Measurements from ENCODE around the gene SIRT2.

DNA sequence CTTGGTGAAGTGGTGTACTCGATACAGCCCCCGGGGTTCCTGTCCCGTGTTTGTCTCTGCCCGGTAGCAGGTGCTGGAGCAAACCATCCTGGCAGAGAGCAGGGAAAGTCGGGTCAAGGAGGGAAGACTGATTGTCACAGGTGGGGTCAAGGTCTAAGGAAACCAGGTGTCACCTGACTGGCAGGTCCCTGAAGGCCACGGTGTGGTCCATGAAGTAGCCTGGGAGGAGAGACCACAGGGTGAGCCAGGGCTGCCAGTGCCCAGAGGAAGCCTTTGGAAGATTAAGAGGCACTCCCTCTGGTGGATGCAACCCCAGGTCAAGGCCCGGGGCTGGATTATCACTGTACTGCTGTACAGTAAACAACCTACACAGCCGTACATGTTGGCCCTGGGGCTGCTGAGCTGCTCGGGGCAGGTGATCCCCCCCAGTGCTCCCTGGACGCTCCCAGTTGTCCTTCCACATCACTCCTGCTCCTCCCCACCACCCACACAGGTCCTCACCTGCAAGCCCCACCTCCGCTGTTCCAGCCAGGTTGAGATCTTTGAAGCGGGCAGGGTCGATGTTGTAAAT lies 18.6 kb upstream of the SIRT2 start:
- TF ChIP-seq, protein P1, sequence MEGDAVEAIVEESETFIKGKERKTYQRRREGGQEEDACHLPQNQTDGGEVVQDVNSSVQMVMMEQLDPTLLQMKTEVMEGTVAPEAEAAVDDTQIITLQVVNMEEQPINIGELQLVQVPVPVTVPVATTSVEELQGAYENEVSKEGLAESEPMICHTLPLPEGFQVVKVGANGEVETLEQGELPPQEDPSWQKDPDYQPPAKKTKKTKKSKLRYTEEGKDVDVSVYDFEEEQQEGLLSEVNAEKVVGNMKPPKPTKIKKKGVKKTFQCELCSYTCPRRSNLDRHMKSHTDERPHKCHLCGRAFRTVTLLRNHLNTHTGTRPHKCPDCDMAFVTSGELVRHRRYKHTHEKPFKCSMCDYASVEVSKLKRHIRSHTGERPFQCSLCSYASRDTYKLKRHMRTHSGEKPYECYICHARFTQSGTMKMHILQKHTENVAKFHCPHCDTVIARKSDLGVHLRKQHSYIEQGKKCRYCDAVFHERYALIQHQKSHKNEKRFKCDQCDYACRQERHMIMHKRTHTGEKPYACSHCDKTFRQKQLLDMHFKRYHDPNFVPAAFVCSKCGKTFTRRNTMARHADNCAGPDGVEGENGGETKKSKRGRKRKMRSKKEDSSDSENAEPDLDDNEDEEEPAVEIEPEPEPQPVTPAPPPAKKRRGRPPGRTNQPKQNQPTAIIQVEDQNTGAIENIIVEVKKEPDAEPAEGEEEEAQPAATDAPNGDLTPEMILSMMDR (IDR thresholded peaks at IDR 0.05), result peak in 2 of 12 donors; percentile 4 to 11
- TF ChIP-seq POLR2A (IDR thresholded peaks at IDR 0.05), result no peak
